B cell (primary cell): ENCODE data around the gene SH3D19.

ENCODE experiments used
- CTCF ChIP-seq: fragments of 200-600 bp; IDR thresholded peaks from one replicate; pipeline ENCODE4 v1.8.0; 2022; ENCODE audit warnings: antibody characterized with exemption, mild to moderate bottlenecking
- EZH2 ChIP-seq: IDR thresholded peaks from 2 replicates; pipeline ENCODE4 v1.6.1; 2012; ENCODE audit warnings: borderline replicate concordance, low read depth, mild to moderate bottlenecking, moderate library complexity, low read length; ENCODE audit not compliant: insufficient read depth, poor library complexity, severe bottlenecking

- TF ChIP-seq CTCF = no peak
- TF ChIP-seq EZH2 = no peak
Observed at GRCh38 chr4:151296227-151296626, 29.2 kb downstream of the SH3D19 start.
